WI38 (cell line): ENCODE results near the gene CD6.

Source experiments
- H3K4me3 ChIP-seq: 2 replicates; pipeline ENCODE4 v1.5.1; 2011; ENCODE audit warnings: low read depth, mild to moderate bottlenecking, control low read depth, low read length
- TF ChIP-seq, protein P1 (sequence below): IDR thresholded peaks from 2 replicates; pipeline ENCODE4 v1.5.1; 2012; ENCODE audit warnings: low read depth, mild to moderate bottlenecking, control low read depth, low read length

The CD6 gene

DNA sequence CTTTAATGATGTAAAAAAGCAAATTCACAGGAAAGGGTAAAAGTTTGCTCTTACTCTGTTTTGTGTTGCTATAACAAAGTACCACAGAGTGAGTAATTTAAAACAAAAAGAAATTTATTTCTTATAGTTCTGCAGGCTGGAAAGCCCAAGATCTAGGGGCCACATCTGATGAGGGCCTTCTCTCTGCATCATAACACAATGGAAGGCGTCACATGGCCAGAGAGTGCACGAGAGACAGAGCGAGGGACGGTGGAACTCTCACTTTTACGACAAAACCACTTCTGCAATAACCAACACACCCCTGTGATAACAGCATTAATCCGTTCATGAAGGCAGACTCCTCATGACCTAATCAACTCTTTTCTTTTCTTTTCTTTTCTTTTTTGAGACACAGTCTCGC, 31.1 kb downstream of the CD6 start:
- H3K4me3 ChIP-seq, result no peak overlapping the region
- TF ChIP-seq, protein P1, sequence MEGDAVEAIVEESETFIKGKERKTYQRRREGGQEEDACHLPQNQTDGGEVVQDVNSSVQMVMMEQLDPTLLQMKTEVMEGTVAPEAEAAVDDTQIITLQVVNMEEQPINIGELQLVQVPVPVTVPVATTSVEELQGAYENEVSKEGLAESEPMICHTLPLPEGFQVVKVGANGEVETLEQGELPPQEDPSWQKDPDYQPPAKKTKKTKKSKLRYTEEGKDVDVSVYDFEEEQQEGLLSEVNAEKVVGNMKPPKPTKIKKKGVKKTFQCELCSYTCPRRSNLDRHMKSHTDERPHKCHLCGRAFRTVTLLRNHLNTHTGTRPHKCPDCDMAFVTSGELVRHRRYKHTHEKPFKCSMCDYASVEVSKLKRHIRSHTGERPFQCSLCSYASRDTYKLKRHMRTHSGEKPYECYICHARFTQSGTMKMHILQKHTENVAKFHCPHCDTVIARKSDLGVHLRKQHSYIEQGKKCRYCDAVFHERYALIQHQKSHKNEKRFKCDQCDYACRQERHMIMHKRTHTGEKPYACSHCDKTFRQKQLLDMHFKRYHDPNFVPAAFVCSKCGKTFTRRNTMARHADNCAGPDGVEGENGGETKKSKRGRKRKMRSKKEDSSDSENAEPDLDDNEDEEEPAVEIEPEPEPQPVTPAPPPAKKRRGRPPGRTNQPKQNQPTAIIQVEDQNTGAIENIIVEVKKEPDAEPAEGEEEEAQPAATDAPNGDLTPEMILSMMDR, result no peak

DNA sequence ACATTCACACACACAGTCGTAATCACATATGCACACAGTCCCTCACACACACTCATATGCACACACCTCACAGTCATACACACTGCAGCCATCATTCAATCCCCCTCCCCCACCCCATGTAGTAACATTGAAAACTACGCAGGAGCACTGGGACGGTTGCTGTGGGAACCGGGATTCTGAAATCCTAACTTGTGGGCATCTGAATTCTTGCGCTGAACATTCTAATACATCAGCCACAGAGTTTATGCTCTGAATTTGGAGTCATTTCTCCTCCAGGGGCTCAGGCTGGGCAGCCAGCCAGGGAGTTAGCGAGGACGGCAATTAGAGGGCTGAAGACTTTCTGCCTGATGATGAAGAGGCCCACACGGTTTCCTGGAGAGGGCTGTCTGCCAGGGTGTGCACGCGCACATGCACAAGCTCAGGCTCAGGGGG, 32.7 kb downstream of the CD6 start:
- H3K4me3 ChIP-seq, result no peak overlapping the region
- TF ChIP-seq, protein P1, result no peak

DNA sequence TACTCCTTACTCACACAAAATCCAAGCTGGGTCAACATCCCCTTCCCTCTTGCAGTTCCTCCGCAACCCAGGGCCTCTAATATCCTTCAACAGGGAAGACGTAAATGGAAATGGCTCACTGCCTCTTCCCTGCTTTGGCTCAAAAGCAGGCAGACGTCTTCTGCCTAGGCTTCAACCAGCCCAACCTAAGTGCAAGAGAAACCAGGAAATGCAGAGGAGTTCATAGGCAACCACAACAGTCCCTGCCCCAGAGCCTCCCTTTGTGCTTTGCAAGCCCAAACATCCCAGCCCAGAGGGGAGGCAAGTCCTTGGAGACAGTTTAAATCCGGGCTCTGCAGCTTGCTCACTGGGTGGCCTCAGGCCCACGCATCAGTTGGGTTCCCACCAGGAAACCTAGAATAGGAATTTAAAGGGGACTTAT, 33.3 kb downstream of the CD6 start:
- H3K4me3 ChIP-seq, result no peak overlapping the region
- TF ChIP-seq, protein P1, result no peak

DNA sequence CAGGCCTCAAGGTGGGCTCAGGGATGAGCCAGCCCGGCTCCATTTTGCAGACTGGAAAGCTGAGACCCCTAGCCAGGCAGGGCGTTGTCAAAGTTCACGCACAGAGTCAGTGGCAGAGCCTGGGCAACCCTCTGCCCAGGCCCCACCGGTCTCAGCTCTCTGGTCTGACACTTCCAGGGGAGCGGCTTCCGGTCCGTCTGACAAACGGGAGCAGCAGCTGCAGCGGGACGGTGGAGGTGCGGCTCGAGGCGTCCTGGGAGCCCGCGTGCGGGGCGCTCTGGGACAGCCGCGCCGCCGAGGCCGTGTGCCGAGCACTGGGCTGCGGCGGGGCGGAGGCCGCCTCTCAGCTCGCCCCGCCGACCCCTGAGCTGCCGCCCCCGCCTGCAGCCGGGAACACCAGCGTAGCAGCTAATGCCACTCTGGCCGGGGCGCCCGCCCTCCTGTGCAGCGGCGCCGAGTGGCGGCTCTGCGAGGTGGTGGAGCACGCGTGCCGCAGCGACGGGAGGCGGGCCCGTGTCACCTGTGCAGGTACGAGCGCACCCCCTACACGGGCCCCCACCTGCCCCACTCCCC, 36.0 kb downstream of the CD6 start:
- TF ChIP-seq, protein P1, result no peak
- H3K4me3 ChIP-seq, result no peak overlapping the region

DNA sequence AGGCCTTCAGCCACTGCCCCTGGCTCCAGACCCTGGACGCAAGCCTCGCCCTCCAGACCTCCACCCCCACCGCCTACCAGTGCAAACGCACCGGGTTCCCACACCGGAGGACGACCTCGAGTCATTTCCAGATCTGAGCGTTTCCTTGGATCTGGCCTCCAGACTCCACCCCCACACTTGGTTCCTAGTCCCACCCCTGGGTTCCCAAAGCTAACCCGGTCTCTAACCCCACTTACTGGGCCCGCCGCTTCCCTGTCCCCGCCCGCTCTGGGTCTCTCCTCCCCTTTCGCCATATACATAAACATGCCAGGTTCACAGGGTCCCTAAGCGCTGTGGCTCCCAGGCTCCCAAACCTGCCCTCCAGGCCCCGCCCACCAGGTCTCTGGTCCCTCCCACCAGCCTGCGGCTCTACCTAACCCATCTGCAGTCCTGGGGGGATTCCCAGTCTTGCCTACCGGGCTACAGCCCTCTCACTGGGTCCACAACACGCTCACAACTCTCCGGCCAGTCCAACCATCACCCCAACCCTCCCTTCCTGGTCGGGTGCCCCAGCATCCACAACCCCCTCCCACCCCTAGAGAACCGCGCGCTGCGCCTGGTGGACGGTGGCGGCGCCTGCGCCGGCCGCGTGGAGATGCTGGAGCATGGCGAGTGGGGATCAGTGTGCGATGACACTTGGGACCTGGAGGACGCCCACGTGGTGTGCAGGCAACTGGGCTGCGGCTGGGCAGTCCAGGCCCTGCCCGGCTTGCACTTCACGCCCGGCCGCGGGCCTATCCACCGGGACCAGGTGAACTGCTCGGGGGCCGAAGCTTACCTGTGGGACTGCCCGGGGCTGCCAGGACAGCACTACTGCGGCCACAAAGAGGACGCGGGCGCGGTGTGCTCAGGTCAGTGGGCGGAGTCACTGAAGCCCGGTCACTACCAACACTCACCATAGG, 36.7 kb downstream of the CD6 start:
- TF ChIP-seq, protein P1, result no peak
- H3K4me3 ChIP-seq, result no peak overlapping the region

DNA sequence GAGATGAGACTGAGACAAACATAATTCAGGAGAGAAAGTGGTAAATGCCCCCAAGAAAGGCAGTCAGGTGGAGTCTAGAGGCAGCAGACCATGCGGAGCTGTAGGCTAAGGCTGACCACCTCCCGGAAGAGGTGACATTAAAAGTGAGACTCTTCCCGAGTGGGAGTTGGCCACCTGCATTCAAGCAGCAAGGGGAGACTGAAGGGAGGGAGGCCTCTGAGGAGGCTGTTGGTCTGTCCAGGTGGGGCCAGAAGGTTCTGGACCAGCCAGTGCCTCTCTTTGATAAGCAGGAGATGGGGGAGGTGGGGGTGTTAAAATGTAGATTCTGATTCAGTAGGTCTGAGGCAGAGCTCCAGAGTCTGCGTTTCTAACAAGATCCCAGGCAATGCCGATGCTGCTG, 37.5 kb downstream of the CD6 start:
- H3K4me3 ChIP-seq, result no peak overlapping the region
- TF ChIP-seq, protein P1, result no peak
